NCI-H446 treated with DMSO at 0.1 percent for 48 hours (cell line): ENCODE data around the gene GRK3.
"Not testable (repeated sequence)": the region's sequence is repeated elsewhere in the genome, so short reads cannot be mapped to it uniquely, and the experiment has no call there.

Experiments
- DNase-seq: peaks from one replicate; lab custom pipeline; 2025; lab: John Stamatoyannopoulos, UW

The GRK3 gene

GRCh38 chr22:25564320-25564978 lies at the start of gene GRK3:
Gene GRK3 (plus strand): TSS chr22:25564675. CDS start chr22:25565041, 366 bp downstream.
- DNase-seq, result peak; percentile 18

GRCh38 chr22:25518000-25518663 lies 46.3 kb upstream of the GRK3 start:
- DNase-seq, result no peak

- DNase-seq, result no peak
Measured at GRCh38 chr22:25525376-25525775, 39.1 kb upstream of the GRK3 start.

GRCh38 chr22:25525804-25526584 lies 38.5 kb upstream of the GRK3 start:
- DNase-seq, result not testable (repeated sequence)

GRCh38 chr22:25527016-25527415 lies 37.5 kb upstream of the GRK3 start:
- not testable (repeated sequence) for DNase-seq

- not testable (repeated sequence) for DNase-seq
Measured at GRCh38 chr22:25528068-25528467, 36.4 kb upstream of the GRK3 start.

- DNase-seq, result not testable (repeated sequence)
Measured at GRCh38 chr22:25529059-25529458, 35.4 kb upstream of the GRK3 start.

GRCh38 chr22:25529541-25530137 lies 34.8 kb upstream of the GRK3 start:
- DNase-seq, result not testable (repeated sequence)

- not testable (repeated sequence) for DNase-seq
Measured at GRCh38 chr22:25531677-25532076, 32.8 kb upstream of the GRK3 start.

GRCh38 chr22:25534724-25535123 lies 29.8 kb upstream of the GRK3 start:
- no peak for DNase-seq

GRCh38 chr22:25536589-25536988 lies 27.9 kb upstream of the GRK3 start:
- peak; percentile 44 for DNase-seq

GRCh38 chr22:25540166-25540907 lies 24.1 kb upstream of the GRK3 start:
- no peak for DNase-seq

GRCh38 chr22:25540908-25541660 lies 23.4 kb upstream of the GRK3 start:
- no peak for DNase-seq

GRCh38 chr22:25542191-25542590 lies 22.3 kb upstream of the GRK3 start:
- no peak for DNase-seq

GRCh38 chr22:25542720-25543402 lies 21.6 kb upstream of the GRK3 start:
- DNase-seq, result no peak

GRCh38 chr22:25545146-25545545 lies 19.3 kb upstream of the GRK3 start:
- DNase-seq, result no peak

GRCh38 chr22:25545672-25546071 lies 18.8 kb upstream of the GRK3 start:
- DNase-seq, result no peak

- DNase-seq, result no peak
Measured at GRCh38 chr22:25546242-25546641, 18.2 kb upstream of the GRK3 start.

GRCh38 chr22:25546751-25547150 lies 17.7 kb upstream of the GRK3 start:
- DNase-seq, result no peak

GRCh38 chr22:25548866-25549464 lies 15.5 kb upstream of the GRK3 start:
- DNase-seq, result no peak
